ENCODE measurements around the gene ATP23.

Gene ATP23

GRCh38 chr12:57983858-57984505 lies 42.6 kb downstream of the ATP23 start:
- DNase-seq (ENCODE audit: low read depth), result no peak

GRCh38 chr12:57984629-57985151 lies 43.3 kb downstream of the ATP23 start:
- no peak for DNase-seq (ENCODE audit: low read depth)

- DNase-seq (ENCODE audit: low read depth), result no peak
These were observed 44.3 kb downstream of the ATP23 start for GRCh38 chr12:57985685-57986084.

DNA sequence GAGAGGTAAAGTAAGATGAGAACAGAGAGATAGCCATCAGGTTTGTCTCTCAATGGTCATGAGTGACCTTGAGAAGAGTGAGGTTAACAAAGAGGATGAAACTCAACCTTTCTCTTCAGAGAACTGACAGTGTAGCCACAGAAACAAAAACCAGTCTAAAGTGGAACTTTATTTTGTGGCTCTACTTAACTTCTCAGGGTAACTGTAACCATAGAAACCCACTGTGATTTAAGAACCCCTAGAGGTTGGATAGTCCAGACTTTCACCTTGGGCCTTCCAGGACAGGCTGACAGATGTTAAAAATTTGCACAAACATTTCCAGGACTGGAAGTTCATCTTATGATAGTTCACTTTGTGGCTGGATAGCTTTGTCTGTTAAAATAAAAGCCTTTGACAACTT lies 48.5 kb downstream of the ATP23 start:
- DNase-seq (ENCODE audit: low read depth), result no peak

- DNase-seq (ENCODE audit: low read depth), result no peak
These were observed 49.0 kb downstream of the ATP23 start for GRCh38 chr12:57990241-57990883.

GRCh38 chr12:57992001-57992400 lies 50.6 kb downstream of the ATP23 start:
- DNase-seq (ENCODE audit: low read depth), result no peak

- no peak for DNase-seq (ENCODE audit: low read depth)
These were observed 51.7 kb downstream of the ATP23 start for GRCh38 chr12:57993030-57993429.

DNA sequence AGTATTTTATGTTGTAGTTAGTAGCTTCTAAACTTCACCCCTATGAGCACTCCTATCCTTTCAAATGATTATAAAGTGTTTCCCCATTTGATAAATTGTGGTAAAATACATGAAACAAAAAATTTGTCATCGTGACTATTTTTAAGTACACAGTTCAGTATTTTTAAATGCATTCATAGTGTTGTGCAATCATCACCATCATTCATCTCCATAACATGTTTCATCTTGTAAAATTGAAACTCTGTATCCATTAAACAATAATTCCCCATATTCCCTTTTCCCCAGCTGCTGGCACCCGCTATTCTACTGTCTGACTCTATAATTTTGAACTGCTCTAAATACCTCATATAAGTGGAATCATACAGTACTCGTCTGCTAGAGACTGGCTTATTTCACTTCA lies 52.5 kb downstream of the ATP23 start:
- DNase-seq (ENCODE audit: low read depth), result no peak

- no peak for DNase-seq (ENCODE audit: low read depth)
These were observed 55.2 kb downstream of the ATP23 start for GRCh38 chr12:57996520-57996919.

DNA sequence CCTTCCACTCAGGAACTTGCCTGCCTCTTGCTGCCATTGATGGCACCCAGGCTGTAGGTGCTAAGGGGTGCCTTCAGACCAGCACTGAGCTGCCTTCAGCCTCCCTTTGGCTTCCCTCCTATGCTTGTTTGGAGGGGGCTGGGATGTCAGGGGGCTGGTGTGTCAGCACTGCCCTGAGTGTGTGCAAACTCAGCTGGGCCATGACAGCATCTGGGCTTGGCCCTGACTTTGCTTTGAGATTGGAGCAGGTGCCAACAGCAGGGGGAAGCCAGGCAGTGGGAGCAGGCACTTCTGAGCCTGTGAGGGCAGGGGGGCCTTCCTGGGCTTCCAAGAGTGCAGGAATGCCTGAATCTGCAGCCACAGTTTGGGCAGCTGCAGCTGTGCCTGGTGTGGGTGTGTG lies 56.9 kb downstream of the ATP23 start:
- no peak for DNase-seq (ENCODE audit: low read depth)

DNA sequence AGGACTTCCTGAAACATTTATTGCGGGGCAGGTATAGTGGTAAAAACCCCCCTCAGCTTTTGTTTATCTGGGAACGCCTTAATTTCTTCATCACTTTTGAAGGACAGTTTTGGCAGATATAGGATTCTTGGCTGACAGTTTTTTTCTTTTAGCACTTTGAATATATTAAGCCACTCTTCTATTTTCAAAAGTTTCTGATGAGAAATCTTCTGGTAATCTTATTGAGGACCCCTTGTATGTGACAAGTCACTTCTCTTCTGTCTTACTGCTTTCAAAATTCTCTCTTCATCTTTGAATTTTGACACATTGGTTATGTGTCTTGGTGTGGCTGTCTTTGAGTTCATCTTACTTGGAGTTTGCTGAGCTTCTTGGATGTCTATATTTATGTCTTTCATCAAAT lies 59.1 kb downstream of the ATP23 start:
- no peak for DNase-seq (ENCODE audit: low read depth)

DNA sequence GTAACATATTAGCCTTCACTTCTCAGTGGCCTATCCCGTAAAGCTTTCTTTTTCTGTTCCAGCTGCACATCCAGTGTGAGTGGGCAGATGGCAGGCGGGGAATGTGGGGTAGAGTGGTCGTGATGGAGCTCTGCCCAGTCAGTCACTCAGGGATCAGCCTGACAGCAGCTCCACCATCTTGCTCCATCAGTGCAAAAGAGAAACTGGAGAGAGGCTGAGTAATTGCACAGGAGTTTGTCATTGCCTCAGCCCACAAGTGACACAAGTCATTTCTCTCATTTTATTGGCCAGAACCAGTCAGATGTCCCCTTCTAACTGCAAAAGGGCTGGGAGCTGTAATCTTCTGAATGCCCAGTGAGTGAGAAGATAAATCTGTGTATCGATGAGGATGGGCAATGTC lies 66.5 kb downstream of the ATP23 start:
- DNase-seq (ENCODE audit: low read depth), result no peak

- no peak for DNase-seq (ENCODE audit: low read depth)
These were observed 67.3 kb downstream of the ATP23 start for GRCh38 chr12:58008634-58009033.

Measured in HS-5 (cell line).